Uterus (tissue), 2 donors: ENCODE data around the gene TMEM87A.

ENCODE experiments used
- POLR2A ChIP-seq, 2 donors: fragments of 450-650 bp; IDR thresholded peaks; one replicate each; pipeline ENCODE4 v1.6.1; 2016; ENCODE audit warnings: antibody characterized with exemption in 2 of 2, mild to moderate bottlenecking in 1 of 2, moderate library complexity in 1 of 2
- TF ChIP-seq, protein P1 (sequence below), 4 experiments: fragments of 200-600 bp in 2 of 4; fragments of 450-650 bp in 2 of 4; sonication (generic) in 2 of 4; IDR thresholded peaks; one replicate each; pipeline ENCODE4 v1.5.1; 2016 to 2019; ENCODE audit warnings: antibody characterized with exemption in 4 of 4, mild to moderate bottlenecking in 2 of 4, moderate library complexity in 1 of 4

DNA sequence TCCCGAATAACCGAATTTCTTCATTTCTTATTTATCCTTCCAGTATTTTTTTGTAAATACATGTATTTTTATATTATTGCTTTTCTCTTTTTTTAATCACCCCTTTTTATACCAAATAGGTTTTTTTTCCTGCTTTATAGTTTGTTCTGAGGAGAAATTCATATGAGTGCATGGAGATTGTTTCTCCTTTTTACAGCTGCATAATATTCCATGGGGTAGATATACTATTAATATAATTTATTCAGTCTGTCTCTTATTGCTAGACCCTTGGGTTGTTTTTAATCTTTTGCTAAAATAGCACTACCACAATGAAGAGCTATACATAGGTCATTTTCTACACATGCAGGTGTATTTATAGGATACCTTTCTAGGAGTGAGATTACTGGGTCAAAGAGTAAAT is 3.5 kb upstream of the TMEM87A start:
- TF ChIP-seq, protein P1, sequence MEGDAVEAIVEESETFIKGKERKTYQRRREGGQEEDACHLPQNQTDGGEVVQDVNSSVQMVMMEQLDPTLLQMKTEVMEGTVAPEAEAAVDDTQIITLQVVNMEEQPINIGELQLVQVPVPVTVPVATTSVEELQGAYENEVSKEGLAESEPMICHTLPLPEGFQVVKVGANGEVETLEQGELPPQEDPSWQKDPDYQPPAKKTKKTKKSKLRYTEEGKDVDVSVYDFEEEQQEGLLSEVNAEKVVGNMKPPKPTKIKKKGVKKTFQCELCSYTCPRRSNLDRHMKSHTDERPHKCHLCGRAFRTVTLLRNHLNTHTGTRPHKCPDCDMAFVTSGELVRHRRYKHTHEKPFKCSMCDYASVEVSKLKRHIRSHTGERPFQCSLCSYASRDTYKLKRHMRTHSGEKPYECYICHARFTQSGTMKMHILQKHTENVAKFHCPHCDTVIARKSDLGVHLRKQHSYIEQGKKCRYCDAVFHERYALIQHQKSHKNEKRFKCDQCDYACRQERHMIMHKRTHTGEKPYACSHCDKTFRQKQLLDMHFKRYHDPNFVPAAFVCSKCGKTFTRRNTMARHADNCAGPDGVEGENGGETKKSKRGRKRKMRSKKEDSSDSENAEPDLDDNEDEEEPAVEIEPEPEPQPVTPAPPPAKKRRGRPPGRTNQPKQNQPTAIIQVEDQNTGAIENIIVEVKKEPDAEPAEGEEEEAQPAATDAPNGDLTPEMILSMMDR (IDR thresholded peaks at IDR 0.05) = no peak
- no peak for TF ChIP-seq POLR2A (IDR thresholded peaks at IDR 0.05)
